SU-DHL-6 (cell line): ENCODE measurements around the gene CFAP65.

ENCODE experiments used
- H2AFZ ChIP-seq: fragments of 200-600 bp; sonication (generic); 2 replicates; pipeline ENCODE4 v1.6.1; 2014; ENCODE audit warnings: low read depth, mild to moderate bottlenecking, moderate library complexity, mixed read lengths, antibody characterized with exemption, low read length; ENCODE audit not compliant: severe bottlenecking
- H3F3A ChIP-seq: fragments of 200-600 bp; shearing (Covaris generic); 2 replicates; pipeline ENCODE4 v1.6.0; 2016; ENCODE audit warnings: antibody characterized with exemption, mild to moderate bottlenecking; ENCODE audit not compliant: insufficient read depth
- H3K27ac ChIP-seq: fragments of 200-600 bp; sonication (generic); 2 replicates; pipeline ENCODE4 v1.5.1; 2016; ENCODE audit warnings: low read depth, mild to moderate bottlenecking, low read length, moderate library complexity, mixed read lengths
- H3K27me3 ChIP-seq: fragments of 200-600 bp; sonication (generic), shearing (Covaris generic); 2 replicates; pipeline ENCODE4 v1.6.0; 2014; ENCODE audit warnings: mild to moderate bottlenecking, low read length
- H3K36me3 ChIP-seq: fragments of 200-600 bp; sonication (generic); 2 replicates; pipeline ENCODE4 v1.6.1; 2014; ENCODE audit warnings: mild to moderate bottlenecking, low read length, mixed read lengths
- H3K4me2 ChIP-seq: fragments of 300-600, 200-600 bp; shearing (Covaris generic), sonication (generic); 2 replicates; pipeline ENCODE4 v1.6.0; 2014; ENCODE audit warnings: low read length, low read depth, mild to moderate bottlenecking; ENCODE audit not compliant: poor library complexity, severe bottlenecking
- H3K4me3 ChIP-seq: fragments of 200-600 bp; sonication (generic); 2 replicates; pipeline ENCODE4 v1.5.1; 2014; ENCODE audit warnings: antibody characterized with exemption, low read length, mild to moderate bottlenecking, mixed read lengths; ENCODE audit not compliant: insufficient read depth, poor library complexity, severe bottlenecking
- H3K79me2 ChIP-seq: fragments of 200-600 bp; sonication (generic); 2 replicates; pipeline ENCODE4 v1.6.1; 2014; ENCODE audit warnings: mild to moderate bottlenecking, low read length, moderate library complexity; ENCODE audit not compliant: insufficient read depth
- H3K9ac ChIP-seq: fragments of 200-600 bp; sonication (generic); 2 replicates; pipeline ENCODE4 v1.7.0; 2014; ENCODE audit warnings: mild to moderate bottlenecking, low read length
- H3K9me2 ChIP-seq: fragments of 200-600 bp; sonication (generic); replicated peaks from 2 replicates; pipeline ENCODE4 v1.6.1; 2014; ENCODE audit warnings: low read length; ENCODE audit not compliant: insufficient read depth
- H3K9me3 ChIP-seq: fragments of 200-600 bp; sonication (generic); 2 replicates; pipeline ENCODE4 v1.6.1; 2014; ENCODE audit warnings: low read length, mixed read lengths; ENCODE audit not compliant: insufficient read depth
- H4K20me1 ChIP-seq: fragments of 200-600 bp; sonication (generic); 2 replicates; pipeline ENCODE4 v1.6.1; 2014; ENCODE audit warnings: low read depth, mild to moderate bottlenecking, antibody characterized with exemption, low read length, moderate library complexity, mixed read lengths
- CTCF ChIP-seq: fragments of 200-600 bp; sonication (generic); IDR thresholded peaks from one replicate; pipeline ENCODE4 v1.5.1; 2017; ENCODE audit warnings: antibody characterized with exemption, mild to moderate bottlenecking, low read length, moderate library complexity; ENCODE audit not compliant: insufficient read depth, poor library complexity, severe bottlenecking
- EZH2phosphoT487 ChIP-seq: fragments of 200-600 bp; sonication (generic), shearing (Covaris generic); conservative IDR thresholded peaks from 2 replicates; pipeline ENCODE4 v1.6.1; 2018; ENCODE audit warnings: mild to moderate bottlenecking, antibody characterized with exemption, low read length, moderate library complexity, mixed read lengths

The CFAP65 gene

DNA sequence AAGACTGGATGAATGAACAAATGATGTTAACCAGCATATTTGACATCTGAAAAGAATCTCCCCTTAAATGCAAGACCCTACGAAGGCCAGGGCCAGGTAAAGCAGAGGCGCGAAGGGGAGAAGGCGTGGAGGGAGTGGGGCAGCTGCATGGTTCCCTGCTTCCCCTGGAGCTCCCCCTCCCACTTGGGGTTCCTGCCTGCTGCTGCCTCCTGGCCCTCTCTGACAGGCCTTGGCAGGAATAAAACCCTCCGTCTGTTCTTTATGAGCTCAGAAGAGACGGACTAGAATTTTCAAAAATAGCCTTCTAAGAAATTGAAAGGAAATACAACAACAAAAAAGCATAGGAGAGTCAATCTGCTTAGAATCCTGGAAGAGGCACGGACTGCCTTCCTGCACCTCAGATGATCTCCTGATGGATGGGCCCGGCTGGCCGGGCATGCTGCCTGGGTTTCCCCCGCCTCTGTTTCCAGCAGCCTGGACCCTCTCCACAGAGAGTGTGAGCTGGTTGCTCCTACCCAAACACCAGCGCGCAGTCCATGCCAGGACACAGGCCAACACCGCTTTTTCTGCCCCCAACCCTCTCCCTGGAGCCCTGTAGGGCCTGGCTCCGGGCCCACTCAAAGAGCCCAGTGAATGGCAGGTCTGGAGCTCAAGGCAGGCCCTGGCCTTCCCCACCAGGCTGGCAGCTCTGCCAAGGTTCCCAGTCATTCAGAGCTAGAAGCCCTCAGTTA, 23.9 kb downstream of the CFAP65 start:
- TF ChIP-seq EZH2phosphoT487 (no peak), CTCF (no peak)
- Histone ChIP-seq H4K20me1 (no peaks in the 10 kb centered on the region), H3K9me3 (no peaks in the 10 kb centered on the region), H3K27ac (no peak overlapping the region), H3K9ac (no peak overlapping the region), H3F3A (no peaks in the 10 kb centered on the region), H2AFZ (no peak overlapping the region), H3K36me3 (no peaks in the 10 kb centered on the region), H3K79me2 (no peaks in the 10 kb centered on the region), H3K9me2 (no peaks in the 10 kb centered on the region), H3K4me2 (no peak overlapping the region), H3K4me3 (no peak overlapping the region), H3K27me3 (no peaks in the 10 kb centered on the region)

- no peaks in the 10 kb centered on the region for H3F3A ChIP-seq
- no peak overlapping the region for H3K4me2 ChIP-seq
- H3K9ac ChIP-seq: no peak overlapping the region
- H3K36me3 ChIP-seq: no peaks in the 10 kb centered on the region
- no peaks in the 10 kb centered on the region for H3K9me2 ChIP-seq
- no peak for TF ChIP-seq CTCF
- no peak for TF ChIP-seq EZH2phosphoT487
- H3K79me2 ChIP-seq: no peaks in the 10 kb centered on the region
- no peaks in the 10 kb centered on the region for H3K9me3 ChIP-seq
- no peaks in the 10 kb centered on the region for H3K27me3 ChIP-seq
- no peaks in the 10 kb centered on the region for H4K20me1 ChIP-seq
- no peak overlapping the region for H3K27ac ChIP-seq
- no peak overlapping the region for H3K4me3 ChIP-seq
- no peak overlapping the region for H2AFZ ChIP-seq
These were observed 24.6 kb downstream of the CFAP65 start for GRCh38 chr2:219016721-219017120.

GRCh38 chr2:219010873-219011272, 30.4 kb downstream of the CFAP65 start:
- no peaks in the 10 kb centered on the region for H3F3A ChIP-seq
- no peak for TF ChIP-seq CTCF
- no peak for TF ChIP-seq EZH2phosphoT487
- H3K9me2 ChIP-seq: no peaks in the 10 kb centered on the region
- no peaks in the 10 kb centered on the region for H3K27me3 ChIP-seq
- no peak overlapping the region for H3K27ac ChIP-seq
- no peak overlapping the region for H3K4me3 ChIP-seq
- H2AFZ ChIP-seq: no peak overlapping the region
- no peaks in the 10 kb centered on the region for H3K9me3 ChIP-seq
- no peaks in the 10 kb centered on the region for H3K36me3 ChIP-seq
- H3K4me2 ChIP-seq: no peak overlapping the region
- no peaks in the 10 kb centered on the region for H4K20me1 ChIP-seq
- no peaks in the 10 kb centered on the region for H3K79me2 ChIP-seq
- H3K9ac ChIP-seq: no peak overlapping the region
